D721Med (cell line): Measurements from ENCODE around the gene OSTF1.

ENCODE experiments used
- DNase-seq: peaks from one replicate; pipeline ENCODE4 v3.0.0; 2011; ENCODE audit warnings: low spot score; ENCODE audit not compliant: insufficient read length
- FAIRE-seq: peaks from 2 replicates; lab custom pipeline; 2011; peaks lifted over from hg19 to GRCh38; lab: Jason Lieb, UNC
- TF ChIP-seq, protein P1 (sequence below): IDR thresholded peaks from 2 replicates; pipeline ENCODE4 v1.5.1; 2012; ENCODE audit warnings: mild to moderate bottlenecking, control low read depth; ENCODE audit not compliant: insufficient read depth; ENCODE audit errors: missing control alignments

The OSTF1 gene

DNA sequence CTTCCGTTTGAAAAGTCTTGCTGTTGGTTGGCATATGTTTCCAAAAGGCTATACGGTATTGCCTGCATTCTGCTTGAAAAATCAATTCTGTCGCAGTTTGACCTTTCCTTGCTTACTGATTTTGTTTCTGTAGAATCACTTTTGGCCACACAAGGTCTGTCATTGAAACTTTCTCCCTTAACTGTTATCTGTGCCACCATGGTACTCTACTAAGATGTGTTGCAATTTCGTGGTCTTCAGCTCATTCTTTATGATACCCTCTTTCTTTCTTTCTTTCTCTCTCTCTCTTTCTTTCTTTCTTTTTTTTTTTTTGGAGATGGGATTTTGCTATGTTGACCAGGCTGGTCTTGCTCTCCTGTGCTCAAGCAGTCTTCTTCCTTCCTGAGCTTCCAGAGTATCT, 4.5 kb downstream of the OSTF1 start:
- DNase-seq (no peak), FAIRE-seq (no peak)
- TF ChIP-seq, protein P1, sequence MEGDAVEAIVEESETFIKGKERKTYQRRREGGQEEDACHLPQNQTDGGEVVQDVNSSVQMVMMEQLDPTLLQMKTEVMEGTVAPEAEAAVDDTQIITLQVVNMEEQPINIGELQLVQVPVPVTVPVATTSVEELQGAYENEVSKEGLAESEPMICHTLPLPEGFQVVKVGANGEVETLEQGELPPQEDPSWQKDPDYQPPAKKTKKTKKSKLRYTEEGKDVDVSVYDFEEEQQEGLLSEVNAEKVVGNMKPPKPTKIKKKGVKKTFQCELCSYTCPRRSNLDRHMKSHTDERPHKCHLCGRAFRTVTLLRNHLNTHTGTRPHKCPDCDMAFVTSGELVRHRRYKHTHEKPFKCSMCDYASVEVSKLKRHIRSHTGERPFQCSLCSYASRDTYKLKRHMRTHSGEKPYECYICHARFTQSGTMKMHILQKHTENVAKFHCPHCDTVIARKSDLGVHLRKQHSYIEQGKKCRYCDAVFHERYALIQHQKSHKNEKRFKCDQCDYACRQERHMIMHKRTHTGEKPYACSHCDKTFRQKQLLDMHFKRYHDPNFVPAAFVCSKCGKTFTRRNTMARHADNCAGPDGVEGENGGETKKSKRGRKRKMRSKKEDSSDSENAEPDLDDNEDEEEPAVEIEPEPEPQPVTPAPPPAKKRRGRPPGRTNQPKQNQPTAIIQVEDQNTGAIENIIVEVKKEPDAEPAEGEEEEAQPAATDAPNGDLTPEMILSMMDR, result no peak

DNA sequence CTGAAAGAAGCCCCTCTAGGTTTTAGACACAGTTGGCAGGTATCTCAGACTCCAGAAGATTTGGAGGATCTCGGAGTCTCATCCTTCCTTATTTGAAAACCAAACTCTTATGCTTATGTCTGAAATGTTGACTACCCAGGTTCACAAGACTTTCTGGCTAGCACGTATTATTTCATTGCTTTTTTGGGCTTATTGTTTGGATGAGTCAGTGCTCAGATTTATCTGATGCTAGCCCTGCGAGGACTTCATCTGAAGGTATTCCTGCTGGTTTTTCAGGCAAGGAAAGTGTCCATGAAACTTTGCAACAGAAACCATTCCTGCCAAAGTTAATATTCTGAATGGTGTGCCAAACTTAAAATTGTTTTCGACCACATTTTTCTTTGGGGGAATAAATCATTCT, 8.5 kb downstream of the OSTF1 start:
- TF ChIP-seq, protein P1, result no peak
- DNase-seq, result no peak
- FAIRE-seq, result no peak

DNA sequence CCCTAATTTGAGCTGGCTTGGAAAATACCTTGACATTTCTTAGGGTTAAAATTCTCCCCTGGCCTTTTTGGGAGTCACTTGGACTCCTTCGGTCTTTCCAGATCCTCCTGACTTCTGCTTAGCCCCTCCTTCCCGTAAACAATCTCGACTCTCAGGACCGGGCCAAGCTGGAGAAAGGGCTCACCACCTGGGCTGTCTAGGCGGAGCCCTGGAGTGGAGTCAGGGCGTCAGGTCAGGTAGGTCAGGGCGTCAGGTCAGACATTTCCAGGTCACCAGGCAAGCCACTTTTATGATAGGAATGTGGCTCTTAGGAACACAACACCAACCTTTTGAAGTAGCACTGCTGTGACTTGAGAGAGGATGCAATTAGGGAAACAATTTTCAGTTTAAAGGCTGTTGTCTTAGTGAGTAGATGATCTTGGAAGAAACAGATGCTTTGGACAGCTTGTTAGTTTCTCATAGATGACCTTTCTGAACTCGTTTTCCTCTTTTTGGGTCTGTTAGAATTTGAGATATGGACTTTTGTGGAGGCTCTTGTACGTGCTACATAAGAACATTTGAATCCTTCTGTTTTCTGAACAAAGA, 12.8 kb downstream of the OSTF1 start:
- FAIRE-seq (no peak), DNase-seq (no peak)
- TF ChIP-seq, protein P1, result no peak

DNA sequence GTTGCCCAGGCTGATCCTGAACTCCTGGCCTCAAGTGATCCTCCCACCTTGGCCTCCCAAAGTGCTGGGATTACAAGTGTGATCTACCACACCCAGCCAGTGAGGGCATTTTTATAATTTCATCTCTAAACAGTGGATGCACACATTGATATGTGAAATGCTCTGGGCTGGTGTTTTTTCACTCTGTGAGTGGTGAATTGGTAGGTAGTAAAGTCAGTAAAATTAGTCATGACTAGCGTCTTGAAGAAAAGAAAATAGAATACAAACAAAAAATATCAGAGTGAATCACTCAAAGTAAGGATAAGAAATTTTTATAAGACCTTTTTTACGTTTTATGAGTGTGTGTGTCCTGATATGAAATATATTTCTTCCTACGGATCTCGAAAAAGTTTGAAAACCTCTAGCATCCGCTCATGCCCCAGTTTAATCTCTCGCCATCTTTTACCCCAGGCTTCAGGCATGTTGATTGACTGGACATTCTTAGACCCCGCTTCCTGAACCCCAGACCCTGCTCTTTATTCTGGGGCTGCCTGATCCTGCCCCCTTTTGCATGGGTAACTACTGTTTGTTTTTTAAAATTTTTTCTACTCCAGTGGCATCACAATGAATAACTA, 14.0 kb downstream of the OSTF1 start:
- no peak for DNase-seq
- FAIRE-seq, result no peak
- TF ChIP-seq, protein P1, result no peak

DNA sequence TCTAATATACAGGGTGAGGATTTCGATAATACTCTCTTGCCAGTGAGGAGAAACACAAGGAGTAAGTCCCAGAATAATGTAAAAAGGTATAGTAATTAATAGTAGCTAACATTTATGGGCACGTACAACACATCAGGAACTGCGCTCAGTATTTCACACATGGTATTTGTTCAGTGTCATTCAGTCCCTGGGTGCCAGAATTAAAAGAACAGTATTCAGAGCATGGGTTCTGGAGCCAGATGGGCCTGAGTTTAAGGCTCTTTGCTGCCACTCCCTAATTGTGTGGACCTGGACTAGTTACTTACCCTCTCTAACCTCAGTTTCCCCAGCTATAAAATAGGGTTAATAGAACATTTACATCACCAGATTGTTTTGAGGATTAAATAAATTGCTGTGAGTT, 16.3 kb downstream of the OSTF1 start:
- TF ChIP-seq, protein P1, result no peak
- no peak for DNase-seq
- FAIRE-seq, result no peak

DNA sequence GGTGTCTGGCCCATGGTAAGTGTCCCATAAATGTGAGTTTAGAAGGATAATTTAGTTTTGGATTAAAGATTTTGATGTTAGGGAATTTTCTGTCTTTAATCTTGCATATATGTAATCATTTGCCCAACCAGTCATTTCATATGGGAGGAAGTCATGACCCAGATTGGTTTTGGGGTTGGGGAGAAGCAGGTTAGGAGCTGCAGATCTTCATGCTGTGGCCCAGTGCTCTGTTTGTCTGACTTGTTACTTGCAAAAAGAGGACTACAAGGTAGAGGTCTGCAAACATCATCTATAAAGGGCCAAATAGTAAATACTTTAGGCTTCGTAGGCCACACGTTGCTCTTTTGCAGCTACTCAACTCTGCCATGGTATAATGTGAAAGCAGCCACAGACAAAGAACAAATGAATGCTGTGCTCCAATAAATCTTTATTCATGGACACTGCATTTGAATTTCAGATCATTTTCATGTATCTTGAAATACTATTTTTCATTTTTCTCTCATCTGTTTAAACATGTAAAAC, 16.8 kb downstream of the OSTF1 start:
- FAIRE-seq (no peak), DNase-seq (no peak)
- TF ChIP-seq, protein P1, result no peak

DNA sequence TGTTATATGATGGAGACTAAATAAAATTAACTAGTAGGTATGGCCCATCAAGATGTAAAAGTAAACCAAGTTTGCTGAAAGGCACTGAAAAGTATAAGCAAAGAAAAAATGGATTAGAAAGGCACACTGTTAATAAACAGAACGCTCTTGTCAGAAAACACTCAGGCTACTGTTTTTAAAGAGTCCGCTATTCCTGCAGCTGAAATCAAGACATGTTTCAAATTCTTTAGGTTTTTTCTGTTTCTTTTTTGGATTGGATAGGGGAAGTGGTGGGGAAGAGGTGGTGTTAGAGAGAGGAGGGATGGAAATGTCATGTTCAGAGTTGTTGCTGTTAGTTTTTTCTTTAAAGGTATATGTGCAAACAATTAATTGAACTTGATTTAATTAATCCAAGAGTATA, 17.5 kb downstream of the OSTF1 start:
- TF ChIP-seq, protein P1, result no peak
- DNase-seq (no peak), FAIRE-seq (no peak)
